Memory B cell (primary cell): ENCODE measurements around the gene CDH4.

Source experiments
- ATAC-seq: fragments of 150-1000 bp; cut with Tn5 transposase; 2 replicates; pipeline ENCODE4 v1.10.0; 2021; ENCODE audit warnings: low read depth, mild to moderate bottlenecking, moderate library complexity
- DNase-seq, 2 donors: peaks; one replicate each; pipeline ENCODE4 v3.0.0; 2022; ENCODE audit warnings: low spot score in 2 of 2
- H3K27ac Mint-ChIP-seq: one replicate; pipeline ENCODE4 v1.8.0; 2022; ENCODE audit warnings: mild to moderate bottlenecking, moderate library complexity, mixed read lengths
- H3K27me3 Mint-ChIP-seq: one replicate; pipeline ENCODE4 v1.8.0; 2022; ENCODE audit warnings: mixed read lengths
- H3K36me3 Mint-ChIP-seq: one replicate; pipeline ENCODE4 v1.8.0; 2022; ENCODE audit warnings: mild to moderate bottlenecking, mixed read lengths
- H3K4me1 Mint-ChIP-seq: one replicate; pipeline ENCODE4 v1.8.0; 2022; ENCODE audit warnings: mixed read lengths
- H3K4me3 Mint-ChIP-seq: one replicate; pipeline ENCODE4 v1.8.0; 2022; ENCODE audit warnings: mild to moderate bottlenecking, moderate library complexity, mixed read lengths
- H3K9me3 Mint-ChIP-seq: one replicate; pipeline ENCODE4 v1.8.0; 2022; ENCODE audit warnings: mixed read lengths

The CDH4 gene

GRCh38 chr20:61307686-61308476 lies 55.8 kb downstream of the CDH4 start:
- DNase-seq: no peak

GRCh38 chr20:61308477-61308774 lies 56.4 kb downstream of the CDH4 start:
- Mint-ChIP-seq H3K36me3 (no peaks in the 10 kb centered on the region), H3K27me3 (peaks cover 3% of the 10 kb centered on the region), H3K4me1 (no peaks in the 10 kb centered on the region), H3K27ac (no peak overlapping the region), H3K4me3 (no peak overlapping the region), H3K9me3 (peaks cover 3% of the 10 kb centered on the region)
- ATAC-seq (no peak), DNase-seq (no peak)

More at GRCh38 chr20:61307686-61308476, 55.8 kb downstream of the CDH4 start:
- H3K9me3 Mint-ChIP-seq: peaks cover 3% of the 10 kb centered on the region
- no peak overlapping the region for H3K4me3 Mint-ChIP-seq
- ATAC-seq: no peak
- H3K36me3 Mint-ChIP-seq: no peaks in the 10 kb centered on the region
- H3K4me1 Mint-ChIP-seq: no peaks in the 10 kb centered on the region
- H3K27ac Mint-ChIP-seq: no peak overlapping the region
- H3K27me3 Mint-ChIP-seq: peaks cover 3% of the 10 kb centered on the region

GRCh38 chr20:61310954-61311353 lies 58.9 kb downstream of the CDH4 start:
- Mint-ChIP-seq H3K4me3 (no peak overlapping the region), H3K27ac (no peak overlapping the region), H3K9me3 (peaks cover 3% of the 10 kb centered on the region), H3K36me3 (no peaks in the 10 kb centered on the region), H3K4me1 (no peaks in the 10 kb centered on the region), H3K27me3 (peaks cover 3% of the 10 kb centered on the region)
- DNase-seq: no peak
- no peak for ATAC-seq

- no peak for DNase-seq
- Mint-ChIP-seq H3K9me3 (peaks cover 3% of the 10 kb centered on the region), H3K4me3 (no peak overlapping the region), H3K27ac (no peak overlapping the region), H3K27me3 (peaks cover 3% of the 10 kb centered on the region), H3K4me1 (no peaks in the 10 kb centered on the region), H3K36me3 (no peaks in the 10 kb centered on the region)
- no peak for ATAC-seq
Observed at GRCh38 chr20:61311656-61312387, 59.8 kb downstream of the CDH4 start.

DNA sequence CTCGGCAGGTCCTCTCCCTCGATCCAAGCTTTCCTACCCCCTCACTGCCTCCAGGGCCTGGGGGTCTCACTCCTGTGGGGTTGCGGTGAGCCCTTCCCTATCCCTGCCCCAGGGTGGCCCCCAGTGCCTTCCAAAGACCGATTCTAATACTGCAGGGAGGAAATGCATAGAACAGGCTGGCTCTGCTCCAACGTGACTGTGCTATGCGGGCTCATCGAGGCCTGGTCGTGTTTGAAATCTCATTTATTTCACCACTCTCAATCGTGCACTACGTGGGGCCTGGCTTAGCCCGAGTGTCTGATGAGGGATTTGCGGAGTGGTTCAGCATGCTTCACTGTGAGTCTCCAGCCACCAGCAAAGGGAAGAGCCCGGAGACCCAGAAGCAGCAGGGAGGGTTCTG lies 60.9 kb downstream of the CDH4 start:
- ATAC-seq (no peak), DNase-seq (no peak)
- Mint-ChIP-seq H3K9me3 (peaks cover 3% of the 10 kb centered on the region), H3K36me3 (no peaks in the 10 kb centered on the region), H3K4me1 (no peaks in the 10 kb centered on the region), H3K27me3 (peaks cover 3% of the 10 kb centered on the region), H3K27ac (no peak overlapping the region), H3K4me3 (no peak overlapping the region)

DNA sequence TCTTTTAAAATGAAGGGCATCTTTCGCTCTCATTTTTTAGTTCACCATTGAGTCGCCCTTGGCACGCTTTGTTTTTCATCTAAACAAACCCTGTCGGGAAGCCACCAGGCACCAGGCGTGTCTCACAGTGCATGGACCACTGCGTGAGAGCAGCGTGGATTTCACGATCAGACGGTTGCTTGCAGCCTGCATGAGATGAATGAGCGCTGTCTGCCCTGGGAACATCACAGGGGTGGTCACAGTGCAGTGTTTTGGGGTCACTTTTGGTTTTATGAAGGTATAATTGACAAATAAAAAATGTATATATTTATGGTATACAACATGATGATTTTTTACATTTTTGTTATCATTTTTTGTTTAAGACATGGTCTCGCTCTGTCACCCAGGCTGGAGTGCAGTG lies 61.3 kb downstream of the CDH4 start:
- Mint-ChIP-seq H3K9me3 (peaks cover 3% of the 10 kb centered on the region), H3K4me3 (no peak overlapping the region), H3K4me1 (no peaks in the 10 kb centered on the region), H3K36me3 (no peaks in the 10 kb centered on the region), H3K27ac (no peak overlapping the region), H3K27me3 (peaks cover 3% of the 10 kb centered on the region)
- no peak for ATAC-seq
- no peak for DNase-seq

DNA sequence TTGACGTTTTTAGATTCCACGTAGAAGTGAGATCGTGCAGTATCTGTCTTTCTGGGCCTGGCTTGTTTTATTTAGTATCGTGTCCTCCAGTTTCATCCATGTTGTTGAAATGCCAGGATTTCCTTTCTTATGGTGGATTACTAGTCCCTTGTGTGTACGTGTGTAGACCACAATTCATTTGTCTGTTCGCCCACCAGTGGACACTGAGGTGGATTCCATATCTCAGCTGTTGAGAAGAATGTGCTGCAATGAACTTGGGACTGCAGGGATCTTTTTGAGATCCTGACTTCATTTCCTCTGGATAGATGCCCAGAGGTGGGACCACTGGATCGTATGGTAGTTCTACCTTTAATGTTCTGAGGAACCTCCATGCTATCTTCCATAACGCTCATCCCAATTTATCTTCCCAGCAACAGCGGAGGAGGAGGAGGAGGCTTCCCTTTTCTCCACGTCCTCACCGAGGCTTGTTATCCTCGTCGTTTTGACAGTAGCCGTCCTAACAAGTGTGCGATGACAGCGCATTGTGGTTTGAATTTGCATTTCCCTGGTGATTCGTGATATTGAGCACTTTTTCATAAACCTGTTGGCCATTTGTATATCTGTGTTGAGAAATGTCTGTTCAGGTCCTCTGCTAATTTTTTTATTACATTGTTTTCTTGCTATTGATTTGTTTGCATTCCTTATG lies 62.4 kb downstream of the CDH4 start:
- no peak overlapping the region for H3K27ac Mint-ChIP-seq
- ATAC-seq: no peak
- H3K4me1 Mint-ChIP-seq: no peaks in the 10 kb centered on the region
- no peak for DNase-seq
- no peaks in the 10 kb centered on the region for H3K36me3 Mint-ChIP-seq
- peaks cover 3% of the 10 kb centered on the region for H3K27me3 Mint-ChIP-seq
- H3K9me3 Mint-ChIP-seq: peaks cover 3% of the 10 kb centered on the region
- H3K4me3 Mint-ChIP-seq: no peak overlapping the region

GRCh38 chr20:61315319-61315718 lies 63.3 kb downstream of the CDH4 start:
- H3K4me3 Mint-ChIP-seq: no peak overlapping the region
- peaks cover 3% of the 10 kb centered on the region for H3K27me3 Mint-ChIP-seq
- no peak for ATAC-seq

DNA sequence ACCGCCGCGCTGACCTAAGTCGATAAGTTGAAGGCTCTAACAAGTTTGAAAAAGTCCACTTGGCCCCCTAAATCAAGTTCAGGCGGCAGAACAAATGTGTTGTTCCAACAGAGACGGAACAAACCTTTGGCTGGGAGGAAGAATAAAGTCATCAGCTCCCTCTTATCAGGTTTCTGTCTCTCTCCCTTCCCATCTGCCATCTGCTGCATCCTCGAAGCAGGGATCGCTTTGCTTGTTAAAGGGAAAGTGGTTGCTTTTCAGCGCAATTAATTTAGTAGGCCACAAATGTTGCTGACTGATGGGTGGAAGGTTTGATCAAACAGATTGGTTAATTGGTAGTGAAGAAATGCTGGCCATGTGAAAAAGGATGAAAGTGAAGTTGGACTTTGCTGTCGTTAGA lies 64.3 kb downstream of the CDH4 start:
- DNase-seq (no peak), ATAC-seq (no peak)
- no peak overlapping the region for H3K4me3 Mint-ChIP-seq
- no peak overlapping the region for H3K27ac Mint-ChIP-seq
- H3K36me3 Mint-ChIP-seq: no peaks in the 10 kb centered on the region
- peaks cover 3% of the 10 kb centered on the region for H3K9me3 Mint-ChIP-seq
- H3K4me1 Mint-ChIP-seq: no peaks in the 10 kb centered on the region
- H3K27me3 Mint-ChIP-seq: peaks cover 3% of the 10 kb centered on the region

More at GRCh38 chr20:61315319-61315718, 63.3 kb downstream of the CDH4 start:
- H3K9me3 Mint-ChIP-seq: peaks cover 3% of the 10 kb centered on the region
- H3K4me1 Mint-ChIP-seq: no peaks in the 10 kb centered on the region
- no peaks in the 10 kb centered on the region for H3K36me3 Mint-ChIP-seq
- DNase-seq: no peak
- H3K27ac Mint-ChIP-seq: no peak overlapping the region

GRCh38 chr20:61317966-61318530 lies 66.0 kb downstream of the CDH4 start:
- DNase-seq (no peak), ATAC-seq (no peak)
- H3K4me1 Mint-ChIP-seq: no peaks in the 10 kb centered on the region
- H3K27ac Mint-ChIP-seq: no peak overlapping the region
- no peaks in the 10 kb centered on the region for H3K27me3 Mint-ChIP-seq
- no peaks in the 10 kb centered on the region for H3K36me3 Mint-ChIP-seq
- no peaks in the 10 kb centered on the region for H3K9me3 Mint-ChIP-seq
- H3K4me3 Mint-ChIP-seq: no peak overlapping the region

DNA sequence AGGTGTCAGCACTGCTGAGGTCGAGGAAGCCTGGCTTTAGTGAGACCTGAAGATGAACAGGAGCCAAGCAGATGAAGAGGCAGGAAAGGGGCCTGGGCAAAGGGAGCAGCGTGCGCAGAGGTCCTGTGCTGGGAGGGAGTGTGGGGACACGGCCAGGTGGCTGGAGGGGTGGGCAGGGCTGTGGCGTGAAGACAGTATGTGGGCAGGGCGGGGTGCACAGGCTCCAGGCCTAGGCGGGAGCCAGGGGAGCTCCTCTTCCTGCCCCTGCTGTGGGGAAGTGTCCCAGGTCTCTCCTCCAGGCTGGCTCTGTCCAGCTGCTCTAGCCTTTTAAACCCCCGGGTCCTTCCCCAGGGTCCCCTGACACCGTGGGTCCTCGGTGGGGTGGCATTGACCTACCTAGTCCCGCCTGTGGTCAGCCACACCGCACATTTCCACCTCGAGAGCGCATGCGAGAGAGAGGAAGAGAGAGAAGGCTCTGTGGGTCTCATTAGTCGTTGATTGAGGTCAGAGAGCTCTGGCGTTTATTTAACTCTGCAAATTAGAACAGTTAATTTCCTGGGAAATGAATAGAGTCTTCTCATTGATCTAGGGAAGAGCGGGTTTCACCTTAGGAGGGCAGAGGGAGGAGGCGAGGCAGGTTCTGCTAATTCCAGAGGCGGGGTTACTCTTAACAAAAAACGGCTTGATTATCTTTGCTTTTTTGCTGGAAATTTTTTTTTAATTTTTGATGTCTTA lies 68.8 kb downstream of the CDH4 start:
- H3K4me1 Mint-ChIP-seq: no peaks in the 10 kb centered on the region
- ATAC-seq (no peak), DNase-seq (no peak)
- no peaks in the 10 kb centered on the region for H3K27me3 Mint-ChIP-seq
- peaks cover 3% of the 10 kb centered on the region for H3K9me3 Mint-ChIP-seq
- H3K36me3 Mint-ChIP-seq: no peaks in the 10 kb centered on the region
- H3K4me3 Mint-ChIP-seq: no peak overlapping the region
- no peak overlapping the region for H3K27ac Mint-ChIP-seq

GRCh38 chr20:61321481-61321880 lies 69.4 kb downstream of the CDH4 start:
- DNase-seq (no peak), ATAC-seq (no peak)
- Mint-ChIP-seq H3K36me3 (no peaks in the 10 kb centered on the region), H3K27ac (no peak overlapping the region), H3K9me3 (peaks cover 3% of the 10 kb centered on the region), H3K4me3 (no peak overlapping the region), H3K4me1 (no peaks in the 10 kb centered on the region), H3K27me3 (no peaks in the 10 kb centered on the region)

DNA sequence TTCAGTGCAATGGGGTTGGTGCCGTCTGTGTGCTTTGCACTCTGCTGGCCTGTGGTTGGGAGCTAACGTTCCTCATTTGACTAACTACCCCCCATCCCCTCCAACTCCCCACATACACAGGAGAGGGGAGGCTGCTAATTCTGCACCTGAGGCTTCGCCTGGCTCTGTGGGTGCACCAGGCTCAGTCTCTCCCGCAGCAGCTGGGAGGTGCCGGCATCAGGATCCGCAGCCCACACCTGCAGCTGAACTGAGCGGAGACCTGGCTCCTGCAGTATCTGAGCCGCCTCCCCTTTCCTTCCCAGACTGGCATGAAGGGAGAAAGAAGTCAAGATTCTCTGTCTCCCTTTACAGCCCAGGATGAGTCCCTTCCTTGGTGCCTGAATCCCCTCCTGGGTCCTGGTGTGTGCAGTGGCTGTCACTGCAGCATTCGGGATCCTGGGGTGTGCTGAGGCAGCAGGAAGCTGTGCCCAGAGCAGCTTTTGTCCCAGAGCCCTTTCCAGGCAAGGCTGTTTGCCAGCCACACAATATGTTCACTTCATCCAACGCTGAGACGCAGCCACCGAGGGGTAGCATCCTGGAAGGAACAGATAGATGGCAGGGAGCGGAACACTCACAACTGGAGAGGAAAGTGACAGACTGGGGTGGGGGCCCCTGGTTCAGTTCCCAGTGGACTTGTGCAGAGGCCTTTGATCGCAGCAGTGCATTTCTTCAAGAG lies 70.2 kb downstream of the CDH4 start:
- H3K36me3 Mint-ChIP-seq: no peaks in the 10 kb centered on the region
- no peak overlapping the region for H3K27ac Mint-ChIP-seq
- no peak overlapping the region for H3K4me3 Mint-ChIP-seq
- no peaks in the 10 kb centered on the region for H3K4me1 Mint-ChIP-seq
- H3K27me3 Mint-ChIP-seq: no peaks in the 10 kb centered on the region
- H3K9me3 Mint-ChIP-seq: peaks cover 3% of the 10 kb centered on the region
- DNase-seq: no peak
- no peak for ATAC-seq
